Measurements from ENCODE around the gene LMF1.

Gene LMF1

GRCh38 chr16:945271-946047 lies 25.3 kb downstream of the LMF1 start:
- no peak for DNase-seq

DNA sequence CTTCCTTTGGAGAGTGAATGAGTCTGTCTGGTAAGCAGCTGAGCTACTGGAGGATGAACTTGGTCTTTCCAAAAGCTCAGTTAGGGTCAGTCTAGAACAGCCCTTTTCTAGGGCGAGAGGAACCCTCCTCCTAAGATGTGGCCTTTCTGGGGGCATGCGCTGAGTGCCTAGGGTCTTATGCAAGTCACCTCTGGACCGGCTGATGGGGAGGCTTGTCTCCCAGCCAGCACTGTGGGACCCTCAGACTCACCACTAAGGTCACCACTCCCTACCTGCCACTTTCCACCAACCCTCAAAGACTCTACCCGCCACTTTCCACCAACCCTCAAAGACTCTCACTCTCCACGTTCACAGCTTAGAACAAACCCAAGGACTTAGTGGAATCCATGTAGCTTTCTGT lies 26.8 kb downstream of the LMF1 start:
- no peak for DNase-seq

DNA sequence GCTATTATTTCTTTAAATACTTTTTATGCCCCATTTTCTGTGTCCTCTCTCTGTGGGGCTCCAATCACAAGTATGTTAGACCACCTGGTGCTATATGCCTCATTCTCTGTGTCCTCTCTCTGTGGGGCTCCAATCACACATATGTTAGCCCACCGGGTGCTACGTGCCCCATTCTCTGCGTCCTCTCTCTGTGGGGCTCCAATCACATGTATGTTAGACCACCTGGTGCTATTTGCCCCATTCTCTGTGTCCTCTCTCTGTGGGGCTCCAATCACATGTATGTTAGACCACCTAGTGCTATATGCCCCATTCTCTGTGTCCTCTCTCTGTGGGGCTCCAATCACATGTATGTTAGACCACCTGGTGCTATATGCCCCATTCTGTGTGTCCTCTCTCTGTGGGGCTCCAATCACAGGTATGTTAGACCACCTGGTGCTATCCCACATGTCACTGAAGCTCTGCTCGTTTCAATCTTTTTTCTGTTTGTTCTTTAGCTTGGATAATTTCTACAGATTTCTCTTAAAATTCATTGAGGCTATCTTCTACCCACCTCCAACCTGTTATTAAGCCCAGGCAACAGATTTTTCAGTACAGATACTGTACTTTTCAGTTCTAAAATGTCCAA lies 28.2 kb downstream of the LMF1 start:
- no peak for DNase-seq

DNA sequence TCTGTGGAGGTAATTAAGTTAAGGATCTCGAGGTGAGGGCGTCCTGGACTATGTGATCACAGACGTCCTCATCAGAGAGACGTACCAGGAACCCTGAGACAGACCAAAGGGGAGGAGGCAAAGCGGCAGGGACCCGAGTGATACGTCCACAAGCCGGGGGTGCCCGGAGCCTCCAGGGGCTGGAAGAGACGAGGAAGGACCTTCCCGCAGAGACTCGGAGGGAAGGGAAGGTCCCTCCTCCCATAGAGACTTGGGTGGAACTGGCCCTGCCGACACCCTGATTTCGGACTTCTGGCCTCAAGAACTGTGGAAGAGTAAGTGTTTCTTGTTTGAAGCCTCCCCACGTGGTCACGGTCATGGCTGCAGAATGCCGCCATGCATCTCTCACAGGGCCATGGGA lies 30.8 kb downstream of the LMF1 start:
- DNase-seq: no peak

GRCh38 chr16:939311-939710 lies 31.5 kb downstream of the LMF1 start:
- DNase-seq: no peak

- DNase-seq: no peak
Observed at GRCh38 chr16:938752-939151, 32.0 kb downstream of the LMF1 start.

DNA sequence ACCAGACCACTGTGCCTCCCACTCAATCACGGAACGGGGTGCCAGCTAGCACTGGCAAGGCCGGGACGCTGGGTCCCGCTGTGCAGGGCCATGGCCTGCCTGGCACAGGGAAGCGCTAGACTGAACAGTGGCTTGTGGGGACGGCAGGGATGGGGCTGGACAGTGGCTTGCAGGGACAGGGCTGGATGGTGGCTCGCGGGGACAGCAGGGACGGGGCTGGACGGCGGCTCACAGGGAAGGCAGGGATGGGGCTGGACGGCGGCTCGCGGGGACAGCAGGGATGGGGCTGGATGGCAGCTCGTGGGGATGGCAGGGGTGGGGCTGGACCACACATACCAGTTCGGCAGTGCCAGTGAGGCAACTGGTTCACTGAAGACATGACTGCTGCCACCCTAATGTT lies 32.6 kb downstream of the LMF1 start:
- no peak for DNase-seq

DNA sequence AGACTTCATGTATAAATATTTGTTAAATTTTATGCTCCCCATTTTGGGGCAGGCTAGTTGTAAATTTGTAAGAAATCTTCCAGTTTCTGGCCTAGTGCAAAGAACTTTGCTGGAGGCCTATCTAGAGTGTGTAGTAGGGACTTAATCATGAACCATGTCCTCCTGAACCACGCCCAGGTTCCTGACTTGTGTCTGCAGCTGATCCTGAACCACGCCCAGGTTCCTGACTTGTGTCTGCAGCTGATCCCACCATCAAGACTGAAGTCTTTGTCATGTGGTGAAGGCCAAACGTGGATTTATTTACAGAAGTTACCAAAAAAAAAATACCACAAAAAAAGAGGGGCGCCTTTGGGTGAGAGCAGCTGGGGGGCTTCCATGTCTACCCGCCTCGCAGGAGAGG lies 33.1 kb downstream of the LMF1 start:
- no peak for DNase-seq

DNA sequence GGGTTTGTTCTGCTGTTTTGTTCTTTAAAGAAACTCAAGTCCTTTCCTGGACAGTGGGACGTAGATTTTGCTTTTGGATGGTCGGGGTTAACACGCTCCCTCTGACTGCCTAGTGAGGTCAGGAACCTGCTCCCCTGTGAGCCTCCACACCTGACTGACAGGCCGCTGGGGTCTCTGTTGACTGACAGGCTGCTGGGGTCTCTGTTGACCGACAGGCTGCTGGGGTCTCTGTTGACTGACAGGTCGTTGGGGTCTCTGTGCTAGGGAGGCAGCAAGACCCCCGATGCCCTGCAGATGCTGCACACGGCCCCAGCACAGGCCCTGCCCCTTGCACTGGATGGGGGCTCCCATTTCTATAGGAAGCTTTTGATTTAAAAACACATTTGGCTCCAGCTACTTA lies 33.5 kb downstream of the LMF1 start:
- DNase-seq: no peak

DNA sequence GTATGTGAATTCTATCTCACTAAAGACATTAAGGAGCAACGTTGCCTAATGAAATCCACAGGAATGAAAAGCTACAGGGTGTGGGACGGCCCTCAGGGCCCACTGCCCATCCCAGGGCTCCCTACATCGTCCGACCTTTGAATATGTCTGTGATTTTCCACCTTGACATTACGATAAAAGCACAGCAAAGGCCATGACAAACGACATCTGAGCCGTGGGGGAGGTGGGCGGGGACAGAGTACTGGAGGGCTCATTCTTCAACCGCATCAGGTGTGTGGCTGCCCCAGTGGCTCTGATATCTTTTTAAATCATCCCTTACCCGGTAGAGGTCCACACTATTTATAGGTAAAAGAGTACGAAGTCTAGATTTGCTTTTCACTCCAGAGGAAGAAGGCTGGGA lies 35.1 kb downstream of the LMF1 start:
- no peak for DNase-seq

- DNase-seq: no peak
Observed at GRCh38 chr16:934178-934577, 36.6 kb downstream of the LMF1 start.

GRCh38 chr16:933581-933980 lies 37.2 kb downstream of the LMF1 start:
- no peak for DNase-seq

DNA sequence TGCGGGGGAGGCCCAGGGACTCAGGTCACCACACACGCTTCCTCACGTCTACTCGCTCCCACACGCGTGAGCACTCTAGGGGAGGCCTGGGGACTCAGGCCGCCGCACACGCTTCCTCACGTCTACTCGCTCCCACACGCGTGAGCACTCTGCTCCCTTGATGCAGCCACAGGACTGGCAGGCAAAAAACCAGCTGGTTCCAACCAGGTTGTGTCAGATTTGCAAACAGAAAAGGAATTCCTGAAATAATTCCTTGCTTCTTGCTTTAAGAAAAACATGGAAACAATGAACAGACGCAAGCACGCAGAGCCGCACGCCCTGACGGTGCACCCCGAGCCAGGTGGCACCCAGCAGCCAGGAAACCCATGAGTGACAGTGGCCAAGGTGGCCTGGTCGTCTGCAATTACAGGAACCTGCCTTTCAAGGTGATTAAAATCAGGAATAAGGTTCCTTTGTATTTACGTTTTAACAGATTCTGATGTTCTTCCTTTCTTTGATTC lies 37.9 kb downstream of the LMF1 start:
- no peak for DNase-seq

- DNase-seq: no peak
Observed at GRCh38 chr16:931626-932500, 38.9 kb downstream of the LMF1 start.

- no peak for DNase-seq
Observed at GRCh38 chr16:931171-931570, 39.6 kb downstream of the LMF1 start.

DNA sequence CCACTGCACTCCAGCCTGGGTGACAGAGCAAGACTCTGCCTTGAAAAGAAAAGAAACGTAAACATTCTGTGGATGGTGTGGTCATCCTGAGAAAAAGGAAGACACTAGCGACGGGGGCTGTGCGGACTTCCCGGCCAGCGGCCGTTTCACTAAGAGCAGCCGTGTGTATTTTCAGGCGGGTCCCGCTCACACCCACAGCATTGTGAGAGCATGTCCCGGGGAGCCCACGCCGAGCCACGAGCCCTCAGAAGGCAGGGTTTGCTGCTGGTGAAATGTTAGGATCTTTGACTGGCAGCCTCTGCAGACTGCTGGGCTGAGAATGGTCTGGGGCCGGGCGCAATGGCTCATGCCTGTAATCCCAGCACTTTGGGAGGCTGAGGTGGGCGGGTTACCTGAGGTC lies 40.3 kb downstream of the LMF1 start:
- no peak for DNase-seq

GRCh38 chr16:930076-930475 lies 40.7 kb downstream of the LMF1 start:
- no peak for DNase-seq

DNA sequence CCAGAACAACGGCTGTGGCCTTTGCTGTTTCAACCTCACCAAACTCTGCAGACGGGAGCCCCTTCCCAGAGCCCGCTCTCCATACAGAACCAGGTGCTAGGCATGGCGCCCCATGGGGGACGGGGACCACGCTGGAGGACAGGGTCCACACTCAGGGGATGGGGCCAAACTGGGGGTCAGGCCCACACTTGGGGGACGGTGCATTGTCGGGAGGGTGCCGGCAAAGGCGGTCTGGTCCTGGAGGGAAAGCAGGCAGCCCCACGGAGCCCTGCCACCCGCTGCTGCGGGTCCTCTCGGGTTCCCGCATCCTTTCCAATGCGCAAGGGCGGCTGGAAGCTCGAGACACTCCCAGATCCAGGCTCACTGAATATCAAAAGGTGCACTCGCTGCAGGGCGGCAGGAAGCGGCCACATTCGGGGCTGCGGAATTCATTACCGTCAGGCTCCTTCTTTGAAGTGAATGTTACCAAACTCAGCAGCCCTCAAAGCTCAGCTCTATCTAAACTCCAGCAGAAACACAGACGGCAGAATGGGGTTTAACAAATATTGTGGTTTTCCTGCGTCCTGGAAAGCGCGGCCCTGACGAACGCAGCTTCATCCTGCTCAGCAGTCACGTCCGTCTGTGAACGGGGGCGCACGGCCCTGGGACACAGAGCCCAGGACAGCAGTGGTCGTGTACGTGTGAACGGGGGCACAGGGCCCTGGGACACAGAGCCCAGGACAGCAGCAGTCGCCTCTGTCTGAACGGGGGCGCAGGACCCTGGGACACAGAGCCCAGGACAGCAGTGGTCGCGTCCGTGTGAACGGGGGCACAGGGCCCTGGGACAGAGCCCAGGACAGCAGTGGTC lies 41.3 kb downstream of the LMF1 start:
- no peak for DNase-seq

GRCh38 chr16:928526-928925 lies 42.3 kb downstream of the LMF1 start:
- DNase-seq: no peak

DNA sequence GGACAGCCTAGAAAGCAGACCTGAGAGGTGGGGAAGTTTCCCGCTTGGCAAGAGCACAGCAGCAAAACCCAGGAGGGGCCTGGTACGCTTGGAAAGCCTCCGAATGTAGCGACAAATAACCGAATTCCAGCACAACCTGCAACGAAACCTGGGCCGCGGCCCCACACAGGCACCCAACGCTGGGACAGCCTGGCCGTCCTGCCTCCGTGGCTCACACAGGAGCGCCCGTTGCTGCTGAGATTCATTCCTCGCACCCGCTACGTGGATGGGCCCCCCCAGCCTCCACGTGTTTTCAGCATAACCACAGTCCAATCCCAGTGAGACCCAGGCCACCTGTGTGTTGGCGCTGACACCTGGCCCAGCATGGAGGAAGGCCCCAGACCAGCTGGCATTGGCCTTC lies 42.9 kb downstream of the LMF1 start:
- DNase-seq: no peak

DNA sequence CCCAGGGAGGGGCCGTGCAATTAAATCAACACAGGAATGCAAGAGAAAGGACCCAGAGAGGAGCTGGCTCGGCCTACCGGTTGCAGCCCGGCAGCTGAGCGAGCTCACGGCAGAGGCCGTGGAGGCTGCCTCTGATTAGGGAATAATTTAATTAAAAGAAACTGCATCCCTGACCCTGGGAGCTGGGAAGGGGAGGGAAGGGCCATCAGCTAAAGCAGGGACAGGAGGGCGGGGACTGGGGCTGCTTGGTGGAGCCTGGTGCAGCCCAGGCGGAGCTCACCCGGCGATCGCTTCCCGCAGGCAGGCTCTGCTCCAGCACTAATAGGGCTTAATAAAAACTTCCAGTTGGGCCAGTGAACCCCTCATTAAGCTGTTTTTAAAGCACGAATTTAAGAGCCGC lies 43.4 kb downstream of the LMF1 start:
- no peak for DNase-seq

DNA sequence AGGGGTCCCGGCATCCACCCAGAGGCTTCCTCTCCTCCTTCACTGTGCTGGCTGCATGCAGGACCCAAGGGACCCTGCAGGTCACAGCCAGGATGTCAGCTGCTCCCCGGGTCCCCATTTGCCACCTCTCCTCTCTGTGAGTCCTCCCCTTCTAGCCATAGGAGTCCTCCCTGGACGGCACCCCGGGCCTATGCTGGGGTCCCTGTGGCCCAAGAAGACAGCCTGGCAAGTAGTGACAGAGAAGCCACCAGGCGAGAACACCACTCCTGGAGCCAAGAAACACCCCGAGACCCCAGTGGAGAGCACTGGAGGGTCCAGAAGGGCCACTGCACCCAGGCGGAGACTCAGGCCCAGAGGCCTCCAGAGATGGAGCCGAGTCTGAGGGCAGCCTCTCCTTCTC lies 44.1 kb downstream of the LMF1 start:
- no peak for DNase-seq

DNA sequence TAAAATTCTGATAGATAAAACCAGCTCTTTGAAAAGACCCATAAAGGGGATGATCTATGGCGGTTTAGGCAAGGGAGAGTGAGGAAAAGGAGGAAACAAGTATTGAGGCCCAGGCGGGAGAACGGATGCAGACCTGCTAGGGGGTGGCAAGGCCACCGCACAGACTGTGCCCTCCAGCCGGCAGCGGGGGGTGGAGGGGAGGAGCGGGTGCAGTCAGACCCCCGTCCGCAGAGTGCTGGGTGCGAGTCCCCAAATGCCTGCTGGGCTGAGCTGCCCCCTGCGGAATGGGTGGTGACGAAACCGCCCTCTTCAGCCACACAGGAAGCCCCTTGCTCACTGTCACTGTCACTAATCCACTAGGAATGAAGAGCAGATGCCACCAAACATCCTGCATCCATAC lies 46.0 kb downstream of the LMF1 start:
- DNase-seq: no peak

Data from stimulated activated CD4-positive, alpha-beta T cell treated with anti-CD3 and anti-CD28 coated beads, Interleukin-4, amount 100 ng/mL, for 1 hour (primary cell).